Psoas muscle (tissue), 8 donors: Measurements from ENCODE around the gene PLEKHM3. TPM values are rescaled to one million over a fixed set of nuclear protein-coding genes. Genes with fewer than 3 reads are reported as not detected.

Experiments used
- ATAC-seq, 4 donors: fragments of 200-7000 bp; cut with Tn5 transposase; one replicate each; pipeline ENCODE4 v1.9.1; 2020; ENCODE audit warnings: moderate library complexity in 3 of 4, mild to moderate bottlenecking in 2 of 4
- DNase-seq, 2 donors: peaks; one replicate each; pipeline ENCODE4 v3.0.0-alpha.2; 2020
- H3K27ac ChIP-seq: fragments of 200-600 bp; one replicate; pipeline ENCODE4 v1.8.0; 2022
- H3K27me3 ChIP-seq, 3 donors: fragments of 200-600 bp in 1 of 3; one replicate each; pipeline versions ENCODE4 v1.6.1 to v1.8.0; 2013 to 2022; ENCODE audit warnings: low read length in 2 of 3, mild to moderate bottlenecking in 2 of 3, moderate library complexity in 1 of 3; ENCODE audit not compliant: insufficient read depth in 3 of 3
- H3K36me3 ChIP-seq, 2 donors: fragments of 200-600 bp in 1 of 2; one replicate each; pipeline versions ENCODE4 v1.6.1 to v1.8.0; 2013 to 2022; ENCODE audit warnings: low read depth in 1 of 2, mild to moderate bottlenecking in 1 of 2, moderate library complexity in 1 of 2; ENCODE audit not compliant: insufficient read depth in 1 of 2
- H3K4me1 ChIP-seq: fragments of 200-600 bp; one replicate; pipeline ENCODE4 v1.8.0; 2022
- H3K4me3 ChIP-seq: fragments of 200-600 bp; one replicate; pipeline ENCODE4 v1.8.0; 2022; ENCODE audit warnings: mild to moderate bottlenecking
- H3K9me3 ChIP-seq: fragments of 200-600 bp; one replicate; pipeline ENCODE4 v1.8.0; 2022
- WGBS, 3 donors: extraction: QIAGEN DNeasy Blood & Tissue Kit; methylation state at CpG; one replicate each; pipeline versions ENCODE4 v1.1.6 to v1.1.7; 2013; 5-methylcytosine and 5-hydroxymethylcytosine counted together
- intact Hi-C, 2 donors: fragments of 100-400 bp; cut with DNase I; formaldehyde crosslinking; loops; one replicate each; pipeline versions ENCODE4 v1.11.0 to v1.14.2; 2022
- polyA plus RNA-seq, 3 donors: library from polyadenylated mRNA; stranded (reverse); fragments of 200-250 nt; gene quantifications; one replicate each; pipeline ENCODE4 v1.2.3, GENCODE V29; 2013
- total RNA-seq, 4 donors: library from RNA; stranded (reverse); fragmentation: NEBNext Ultra II Directional in 2 of 4; extraction: Animal tissue kit (Norgen Biotek cat#: 25700) in 2 of 4; gene quantifications; one replicate each; pipeline versions ENCODE4 v1.2.1 to v1.2.4, GENCODE V29; 2021 to 2023
- TF ChIP-seq, protein P1 (sequence below): fragments of 200-600 bp; IDR thresholded peaks from one replicate; pipeline ENCODE4 v1.8.0; 2022; ENCODE audit warnings: antibody characterized with exemption
- donor health status: healthy with polysubstance abuse.
- donor health status: DM: no; HTN: no; CAD: no; lungs with moderate emphysema.
- donor health status: Bipolar disorder and iron deficiency.
- donor health status: healthy.
- donor health status: DM: yes; HTN: yes; CAD: no.
- donor health status: DM: no; HTN: no; CAD: no.
- donor health status: DM: no; HTN: no; CAD: no.
- donor health status: DM: yes; HTN: yes; CAD: no.

PLEKHM3 gene
- total and polyA plus RNA-seq, 7 donors: 1.1 to 5.7 (median 4.0) TPM

DNA sequence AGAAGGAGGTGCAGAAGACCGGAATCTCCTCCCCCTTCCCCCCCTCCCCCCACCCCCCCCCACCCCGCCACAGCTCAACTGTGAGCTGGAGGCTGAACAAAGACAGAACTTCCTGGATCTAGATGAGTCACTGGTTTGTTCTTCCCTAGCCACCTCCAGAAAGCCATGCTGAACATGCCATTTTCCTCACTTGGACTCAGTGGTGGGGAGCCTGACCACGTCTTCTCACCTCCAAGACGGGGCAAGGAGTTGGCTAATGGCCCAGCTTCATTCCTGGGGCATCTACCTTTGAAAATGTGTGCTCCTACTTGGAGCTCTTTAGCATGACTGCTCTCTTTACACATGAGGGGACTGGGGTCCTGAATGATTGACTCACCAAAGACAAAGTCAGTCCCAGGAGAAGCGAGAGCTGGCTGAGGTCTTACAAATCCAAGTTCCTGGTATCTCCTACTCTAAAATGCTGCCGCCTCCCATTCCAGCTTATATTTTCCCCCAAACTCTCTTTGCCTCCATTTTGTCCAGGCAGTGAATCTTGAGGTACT is 233.0 kb downstream of the PLEKHM3 start:
- Histone ChIP-seq H3K4me3 (no peak overlapping the region), H3K36me3 (no peaks in the 10 kb centered on the region), H3K27me3 (no peaks in the 10 kb centered on the region), H3K4me1 (no peaks in the 10 kb centered on the region), H3K27ac (no peak overlapping the region), H3K9me3 (no peaks in the 10 kb centered on the region)
- WGBS, 3 donors: 67 to 70% (median 69%) methylated on average over 5 of the region's 6 CpGs
- DNase-seq: no peak
- intact Hi-C loops: no loop called here
- TF ChIP-seq, protein P1, sequence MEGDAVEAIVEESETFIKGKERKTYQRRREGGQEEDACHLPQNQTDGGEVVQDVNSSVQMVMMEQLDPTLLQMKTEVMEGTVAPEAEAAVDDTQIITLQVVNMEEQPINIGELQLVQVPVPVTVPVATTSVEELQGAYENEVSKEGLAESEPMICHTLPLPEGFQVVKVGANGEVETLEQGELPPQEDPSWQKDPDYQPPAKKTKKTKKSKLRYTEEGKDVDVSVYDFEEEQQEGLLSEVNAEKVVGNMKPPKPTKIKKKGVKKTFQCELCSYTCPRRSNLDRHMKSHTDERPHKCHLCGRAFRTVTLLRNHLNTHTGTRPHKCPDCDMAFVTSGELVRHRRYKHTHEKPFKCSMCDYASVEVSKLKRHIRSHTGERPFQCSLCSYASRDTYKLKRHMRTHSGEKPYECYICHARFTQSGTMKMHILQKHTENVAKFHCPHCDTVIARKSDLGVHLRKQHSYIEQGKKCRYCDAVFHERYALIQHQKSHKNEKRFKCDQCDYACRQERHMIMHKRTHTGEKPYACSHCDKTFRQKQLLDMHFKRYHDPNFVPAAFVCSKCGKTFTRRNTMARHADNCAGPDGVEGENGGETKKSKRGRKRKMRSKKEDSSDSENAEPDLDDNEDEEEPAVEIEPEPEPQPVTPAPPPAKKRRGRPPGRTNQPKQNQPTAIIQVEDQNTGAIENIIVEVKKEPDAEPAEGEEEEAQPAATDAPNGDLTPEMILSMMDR: no peak
- ATAC-seq: no peak

DNA sequence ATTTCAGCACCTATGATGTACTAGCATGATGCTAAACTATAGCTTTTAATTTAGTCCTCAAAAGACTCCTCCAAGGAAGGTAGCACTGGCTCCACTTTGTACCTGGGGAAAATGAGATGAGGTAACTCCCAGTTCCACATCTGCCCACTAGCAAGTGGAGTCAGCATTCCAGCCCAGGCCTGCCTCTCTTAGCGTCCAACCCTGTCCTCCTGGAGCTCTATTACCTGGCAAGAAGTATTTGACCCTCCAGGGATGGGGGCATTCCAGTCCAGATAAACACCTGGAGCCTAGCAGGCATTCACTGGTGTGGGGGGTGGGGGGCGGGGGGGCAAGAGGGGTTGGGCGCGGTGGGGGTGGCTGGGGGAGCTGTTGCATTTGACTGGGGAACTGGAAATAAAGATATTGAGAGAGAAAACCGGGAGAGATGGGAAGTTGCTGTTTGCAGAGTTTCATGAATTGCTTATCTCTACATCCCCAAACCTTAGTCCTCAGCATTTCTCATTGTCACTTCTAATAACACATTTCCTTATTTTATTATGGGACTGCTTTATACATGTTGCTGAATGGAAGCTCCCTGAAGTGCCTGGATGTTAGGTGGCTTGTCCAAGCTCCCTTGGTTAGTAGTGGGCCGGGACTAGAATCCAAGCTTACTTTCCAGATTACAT is 233.6 kb downstream of the PLEKHM3 start:
- no peaks in the 10 kb centered on the region for H3K9me3 ChIP-seq
- ATAC-seq (no peak), DNase-seq (no peak)
- no peaks in the 10 kb centered on the region for H3K27me3 ChIP-seq
- H3K4me1 ChIP-seq: no peaks in the 10 kb centered on the region
- no peak overlapping the region for H3K27ac ChIP-seq
- H3K36me3 ChIP-seq: no peaks in the 10 kb centered on the region
- H3K4me3 ChIP-seq: no peak overlapping the region
- WGBS, 3 donors: 61 to 64% (median 63%) methylated on average over 6 of the region's 6 CpGs
- intact Hi-C loops: no loop called here
- TF ChIP-seq, protein P1: no peak

DNA sequence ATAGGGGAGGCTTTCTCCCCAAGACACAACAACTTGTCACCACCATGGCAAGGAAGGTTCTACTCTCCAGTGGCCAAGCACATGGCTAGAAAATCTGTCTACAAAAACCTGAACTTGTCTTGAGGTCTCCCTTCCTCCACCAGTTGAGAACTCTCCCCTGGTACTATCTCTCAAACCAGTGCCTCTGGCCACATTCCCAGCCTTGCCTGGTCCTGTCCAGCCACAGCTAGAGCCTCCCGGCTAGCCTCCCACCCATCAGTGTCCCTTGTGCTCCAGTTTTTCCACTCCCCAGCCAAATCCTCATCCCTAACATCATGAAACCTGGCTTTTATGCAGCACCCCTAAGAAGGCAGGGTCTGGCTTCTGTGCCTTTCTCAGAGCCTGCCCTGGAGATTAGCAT is 234.4 kb downstream of the PLEKHM3 start:
- Histone ChIP-seq H3K27me3 (no peaks in the 10 kb centered on the region), H3K27ac (no peak overlapping the region), H3K9me3 (no peaks in the 10 kb centered on the region), H3K36me3 (no peaks in the 10 kb centered on the region), H3K4me3 (no peak overlapping the region), H3K4me1 (no peaks in the 10 kb centered on the region)
- intact Hi-C loops: no loop called here
- TF ChIP-seq, protein P1: no peak
- DNase-seq (no peak), ATAC-seq (no peak)
- 76 to 83% (median 76%) methylated on average over 1 of the region's 1 CpG for WGBS, 3 donors

DNA sequence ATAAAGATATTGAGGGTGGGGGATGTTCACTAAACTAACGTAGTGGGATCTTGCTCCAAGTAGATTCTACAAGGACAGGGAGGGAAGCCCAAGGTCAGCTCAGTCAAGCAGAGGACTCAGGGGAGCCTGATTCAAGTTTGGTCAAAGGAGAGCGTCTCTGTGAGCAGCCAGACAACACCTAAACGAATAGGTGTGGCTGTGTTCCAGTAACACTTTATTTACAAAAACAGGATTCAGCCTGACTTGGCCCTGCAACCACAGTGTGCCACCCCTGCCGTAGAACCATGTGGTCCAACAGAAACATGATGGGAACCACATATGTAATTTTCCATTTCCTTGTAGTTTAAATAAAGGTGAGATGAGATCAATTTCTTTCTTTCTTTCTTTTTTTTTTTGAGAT is 237.5 kb downstream of the PLEKHM3 start:
- Histone ChIP-seq H3K27me3 (no peaks in the 10 kb centered on the region), H3K9me3 (no peaks in the 10 kb centered on the region), H3K4me1 (no peaks in the 10 kb centered on the region), H3K27ac (no peak overlapping the region), H3K4me3 (no peak overlapping the region), H3K36me3 (no peaks in the 10 kb centered on the region)
- intact Hi-C loops: no loop called here
- TF ChIP-seq, protein P1: no peak
- 71 to 76% (median 72%) methylated on average over 4 of the region's 4 CpGs for WGBS, 3 donors
- DNase-seq (no peak), ATAC-seq (no peak)

DNA sequence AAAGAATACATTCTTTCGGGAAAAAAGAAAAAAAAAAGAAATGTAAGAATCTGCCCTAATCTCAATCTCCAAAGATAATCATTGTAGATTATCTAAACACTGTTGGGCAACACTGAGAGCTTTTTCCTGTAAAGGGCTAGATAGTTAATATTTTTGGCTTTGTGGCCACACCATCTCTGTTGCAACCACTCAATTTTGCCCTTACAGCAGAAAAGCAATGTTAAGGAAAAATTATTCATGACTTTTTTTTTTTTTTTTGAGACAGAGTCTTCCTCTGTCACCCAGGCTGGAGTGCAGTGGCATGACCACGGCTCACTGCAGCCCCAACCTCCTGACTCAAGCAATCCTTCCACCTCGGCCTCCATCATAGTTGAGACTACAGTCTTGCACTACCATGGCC is 238.3 kb downstream of the PLEKHM3 start:
- Histone ChIP-seq H3K4me1 (no peaks in the 10 kb centered on the region), H3K36me3 (no peaks in the 10 kb centered on the region), H3K27ac (no peak overlapping the region), H3K4me3 (no peak overlapping the region), H3K9me3 (no peaks in the 10 kb centered on the region), H3K27me3 (no peaks in the 10 kb centered on the region)
- 81 to 88% (median 88%) methylated on average over 3 of the region's 3 CpGs for WGBS, 3 donors
- ATAC-seq (no peak), DNase-seq (no peak)
- intact Hi-C loops: no loop called here
- TF ChIP-seq, protein P1: no peak
